HG02610 (cell line): ENCODE data around the gene PCBD2.
A peak's percentile ranks its signal among the peaks of the same experiment; 100 is the strongest.
"Not testable (repeated sequence)": the region's sequence is repeated elsewhere in the genome, so short reads cannot be mapped to it uniquely, and the experiment has no call there.

ENCODE experiments used
- ATAC-seq: cut with Tn5 transposase; IDR thresholded peaks from one replicate; pipeline ENCODE4 v1.9.1; 2021; ENCODE audit warnings: mild to moderate bottlenecking, moderate library complexity; ENCODE audit not compliant: unreplicated experiment

The PCBD2 gene

GRCh38 chr5:134905246-134905996, 490 bp downstream of the PCBD2 start:
- ATAC-seq = peak; percentile 16

DNA sequence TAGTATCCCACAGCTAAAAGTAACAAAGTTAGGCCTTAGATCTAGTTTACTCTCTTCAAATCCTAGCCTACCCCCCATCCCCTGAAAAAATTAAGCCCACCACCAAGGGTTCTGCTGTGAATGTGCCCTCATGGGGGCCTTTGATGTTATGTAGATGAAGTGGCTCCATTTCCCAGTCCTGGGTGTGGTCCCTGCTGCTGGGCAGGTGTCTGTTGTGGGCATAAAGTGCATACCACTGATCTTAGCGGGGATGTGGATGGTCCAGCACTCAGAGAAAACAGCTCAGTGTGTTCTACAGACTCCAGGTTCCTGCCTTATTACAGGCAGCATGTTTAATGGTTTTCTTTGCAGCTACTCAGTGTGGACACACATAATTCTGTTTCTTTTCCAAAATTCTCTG, 1.9 kb downstream of the PCBD2 start:
- ATAC-seq = no peak

DNA sequence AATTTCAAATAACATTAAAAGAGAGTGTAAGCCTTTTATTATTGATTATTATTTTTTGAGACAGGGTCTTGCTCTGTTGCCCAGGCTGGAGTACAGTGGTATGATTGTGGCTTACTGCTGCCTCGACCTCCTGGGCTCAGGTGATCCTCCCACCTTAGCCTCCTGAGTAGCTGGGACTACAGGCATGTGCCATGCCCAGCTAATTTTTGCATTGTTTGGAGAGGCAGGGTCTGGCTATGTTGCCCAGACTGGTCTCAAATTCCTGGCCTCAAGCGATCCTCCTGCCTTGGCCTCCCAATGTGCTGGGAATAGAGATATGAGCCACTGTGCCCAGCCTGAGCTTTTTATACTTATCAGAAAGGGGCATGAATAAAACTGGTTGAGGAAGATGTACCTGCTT, 5.8 kb downstream of the PCBD2 start:
- ATAC-seq = not testable (repeated sequence)

DNA sequence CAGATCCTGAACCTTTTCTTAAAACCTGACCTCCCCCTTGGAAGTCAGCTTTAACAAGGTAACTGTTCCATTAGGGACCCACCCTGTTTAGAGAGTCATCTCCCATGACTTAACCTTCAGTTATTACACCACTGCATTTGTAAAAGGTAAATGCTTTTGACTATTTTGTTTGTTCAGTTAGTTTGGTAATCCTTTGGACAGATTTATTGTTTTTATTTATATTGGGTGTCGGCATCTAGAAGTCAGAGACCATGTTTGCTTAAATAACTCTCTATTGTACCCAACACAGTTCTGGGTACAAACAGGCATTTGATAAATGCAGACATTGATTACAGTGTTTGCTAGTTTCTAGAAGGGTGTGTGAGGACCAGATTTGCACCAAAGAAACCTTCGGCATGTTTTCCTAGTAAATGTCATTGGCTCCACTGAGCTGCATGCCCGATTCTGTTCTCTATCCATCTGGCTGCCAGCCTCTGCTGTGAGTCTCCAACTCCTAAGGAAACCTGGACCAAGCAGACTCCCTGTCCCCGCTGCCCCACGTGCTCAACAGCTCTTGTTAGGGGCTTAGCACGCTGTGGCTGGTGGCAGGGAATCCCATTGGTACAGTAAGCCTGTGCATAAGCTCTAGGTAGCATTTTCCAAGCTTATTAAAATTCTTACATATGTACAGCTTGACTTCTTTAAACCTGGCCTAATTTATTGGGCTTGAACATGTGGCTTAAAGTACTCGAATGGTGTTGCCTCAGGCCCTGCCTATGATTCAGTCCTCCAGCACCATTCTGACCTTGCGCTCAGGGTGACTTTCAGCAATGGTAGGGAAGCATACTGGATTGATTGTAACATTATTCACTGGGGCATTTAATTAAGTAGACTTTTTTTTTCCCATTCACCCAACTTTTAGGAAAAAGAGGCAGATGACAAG, 6.6 kb downstream of the PCBD2 start:
- no peak for ATAC-seq

- ATAC-seq = no peak
These were observed 8.3 kb downstream of the PCBD2 start for GRCh38 chr5:134913254-134913653.

GRCh38 chr5:134913795-134914194, 8.9 kb downstream of the PCBD2 start:
- no peak for ATAC-seq

GRCh38 chr5:134917070-134917815, 12.3 kb downstream of the PCBD2 start:
- no peak for ATAC-seq

DNA sequence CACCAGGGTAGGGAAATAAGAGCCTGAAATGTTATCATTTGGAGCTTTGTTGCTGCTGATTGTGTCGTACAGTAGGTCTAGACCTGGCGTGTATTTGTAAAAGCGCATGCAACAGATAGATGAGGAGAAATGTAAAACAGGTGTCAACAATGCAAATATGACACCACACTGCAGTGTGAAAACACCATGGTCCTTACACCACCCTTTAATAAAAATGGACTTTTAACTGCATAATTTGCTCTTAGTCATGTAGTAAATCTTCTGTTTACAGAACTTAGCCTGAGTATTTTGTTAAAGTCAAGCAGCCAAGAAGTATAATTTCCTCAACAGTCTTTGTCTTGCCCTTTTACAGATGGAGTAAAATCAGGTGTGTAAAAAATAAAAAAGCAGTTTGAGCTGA, 13.9 kb downstream of the PCBD2 start:
- no peak for ATAC-seq

- ATAC-seq = no peak
These were observed 16.1 kb downstream of the PCBD2 start for GRCh38 chr5:134920848-134921575.

DNA sequence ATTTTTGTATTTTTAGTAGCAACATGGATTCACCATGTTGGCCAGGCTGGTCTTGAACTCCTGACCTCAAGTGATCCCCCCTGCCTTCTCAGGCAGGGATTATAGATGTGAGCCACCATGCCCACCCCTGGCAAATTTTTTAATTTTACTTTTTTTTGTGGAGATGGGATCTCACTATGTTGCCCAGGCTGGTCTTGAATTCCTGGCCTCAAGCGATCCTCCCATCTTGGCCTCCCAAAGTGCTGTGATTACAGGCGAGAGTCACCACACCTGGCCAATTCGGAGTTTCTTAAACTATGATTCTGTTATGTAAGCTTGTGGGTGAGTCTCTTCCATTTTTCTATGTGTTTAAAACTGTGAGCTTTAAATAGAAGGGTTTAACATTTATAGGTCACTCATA, 27.6 kb downstream of the PCBD2 start:
- no peak for ATAC-seq

GRCh38 chr5:134934202-134934601, 29.3 kb downstream of the PCBD2 start:
- no peak for ATAC-seq

GRCh38 chr5:134935711-134936602, 31.0 kb downstream of the PCBD2 start:
- ATAC-seq = no peak

DNA sequence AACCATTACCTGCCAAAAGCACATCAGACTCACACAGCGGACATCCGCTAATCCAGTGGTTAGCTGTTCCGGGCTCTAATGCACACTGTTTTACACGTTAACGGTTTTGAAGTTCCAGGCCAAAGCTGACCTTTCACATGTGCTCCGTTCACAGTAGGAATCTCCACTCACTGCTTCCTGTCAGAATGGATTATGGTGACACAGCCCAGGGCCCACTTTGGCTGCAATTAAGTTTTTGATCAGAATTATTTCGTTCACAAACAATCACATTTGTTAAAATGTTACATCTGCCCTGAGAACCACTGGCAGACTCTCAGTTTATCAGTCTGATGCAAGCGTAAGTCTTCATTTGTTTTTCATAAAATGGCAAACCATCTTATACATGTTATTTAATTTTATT, 32.6 kb downstream of the PCBD2 start:
- ATAC-seq = no peak

DNA sequence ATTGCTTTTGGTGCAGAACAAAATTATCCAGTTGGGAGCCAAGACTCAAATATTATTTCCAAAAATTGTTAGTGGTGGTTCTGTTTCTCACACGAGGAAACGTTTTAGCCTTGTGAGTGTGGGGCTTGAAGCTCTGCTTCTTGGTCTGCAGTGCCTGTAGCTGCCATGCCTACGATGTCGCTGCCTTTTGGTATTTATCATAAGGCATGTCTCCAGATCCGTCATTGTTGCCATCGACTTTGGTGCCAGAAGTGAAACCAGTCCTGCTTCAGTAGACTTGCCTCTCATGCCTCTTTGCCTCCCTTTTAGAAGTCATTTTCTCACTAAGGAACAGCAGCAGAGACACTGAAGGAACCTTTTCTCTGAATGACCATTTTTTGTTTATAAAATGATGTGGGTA, 33.1 kb downstream of the PCBD2 start:
- no peak for ATAC-seq

GRCh38 chr5:134939500-134939899, 34.6 kb downstream of the PCBD2 start:
- ATAC-seq = no peak

- ATAC-seq = no peak
These were observed 38.6 kb downstream of the PCBD2 start for GRCh38 chr5:134943547-134943946.

DNA sequence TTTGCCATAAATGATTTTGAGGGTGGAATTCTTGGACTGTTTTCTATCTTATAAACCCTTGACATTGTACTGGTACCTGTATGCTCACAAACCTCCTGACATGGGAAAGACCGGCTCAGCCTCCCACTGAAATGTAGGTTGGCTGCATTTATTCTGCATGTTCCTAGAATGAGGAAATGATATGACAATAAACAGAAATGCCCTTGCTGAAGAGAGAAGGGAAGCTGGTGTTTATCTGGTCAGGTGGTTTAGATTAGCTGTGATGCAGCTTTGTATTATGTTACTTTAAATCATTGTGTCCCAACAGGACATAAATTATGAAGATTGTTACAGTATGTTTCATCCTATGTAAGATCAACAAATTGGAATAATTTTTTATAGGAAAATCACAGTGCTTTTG, 39.7 kb downstream of the PCBD2 start:
- ATAC-seq = no peak

GRCh38 chr5:134945041-134945440, 40.1 kb downstream of the PCBD2 start:
- ATAC-seq = no peak

DNA sequence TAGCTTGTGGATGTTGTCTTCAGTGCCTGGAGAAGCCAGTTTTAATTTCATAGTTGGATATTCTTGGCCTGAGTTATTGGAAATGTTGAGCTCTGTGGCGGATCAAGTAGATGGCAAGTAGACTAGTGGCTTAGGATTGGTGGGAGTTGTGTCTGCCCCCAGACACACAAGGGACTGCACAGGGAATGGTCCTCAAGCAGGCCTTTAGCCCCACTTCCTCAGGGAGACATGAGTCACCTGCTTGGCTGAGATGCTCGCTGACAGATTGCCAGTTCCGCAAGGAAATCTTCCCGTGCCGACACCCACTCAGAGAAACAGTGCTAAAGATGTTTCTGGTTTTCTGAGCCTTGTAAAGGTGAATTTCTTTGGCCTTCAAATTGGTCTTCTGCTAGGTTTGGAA, 44.0 kb downstream of the PCBD2 start:
- no peak for ATAC-seq

- no peak for ATAC-seq
These were observed 44.4 kb downstream of the PCBD2 start for GRCh38 chr5:134949316-134949715.
